Sigmoid colon (tissue), 3 donors: ENCODE data around the gene PRELID2.

Experiments
- CTCF ChIP-seq, 4 experiments: fragments of 450-650 bp in 3 of 4; fragments of 200-600 bp in 1 of 4; IDR thresholded peaks; one replicate each; pipeline ENCODE4 v1.5.1; 2016 to 2019; ENCODE audit warnings: antibody characterized with exemption in 4 of 4, mild to moderate bottlenecking in 3 of 4, moderate library complexity in 2 of 4
- POLR2A ChIP-seq, 2 donors: fragments of 450-650 bp; IDR thresholded peaks; one replicate each; pipeline ENCODE4 v1.6.1; 2016; ENCODE audit warnings: antibody characterized with exemption in 2 of 2, mild to moderate bottlenecking in 2 of 2, moderate library complexity in 2 of 2

GRCh38 chr5:145775411-145775810, 59.7 kb downstream of the PRELID2 start:
- TF ChIP-seq CTCF (IDR thresholded peaks at IDR 0.05) (no peak), POLR2A (IDR thresholded peaks at IDR 0.05) (no peak)
